Measurements from ENCODE around the gene PELO. TPM values are rescaled to one million over a fixed set of nuclear protein-coding genes. Genes with fewer than 3 reads are reported as not detected.

Gene PELO
- total RNA-seq, 1 donor from 2014 or later: 11.8 TPM

DNA sequence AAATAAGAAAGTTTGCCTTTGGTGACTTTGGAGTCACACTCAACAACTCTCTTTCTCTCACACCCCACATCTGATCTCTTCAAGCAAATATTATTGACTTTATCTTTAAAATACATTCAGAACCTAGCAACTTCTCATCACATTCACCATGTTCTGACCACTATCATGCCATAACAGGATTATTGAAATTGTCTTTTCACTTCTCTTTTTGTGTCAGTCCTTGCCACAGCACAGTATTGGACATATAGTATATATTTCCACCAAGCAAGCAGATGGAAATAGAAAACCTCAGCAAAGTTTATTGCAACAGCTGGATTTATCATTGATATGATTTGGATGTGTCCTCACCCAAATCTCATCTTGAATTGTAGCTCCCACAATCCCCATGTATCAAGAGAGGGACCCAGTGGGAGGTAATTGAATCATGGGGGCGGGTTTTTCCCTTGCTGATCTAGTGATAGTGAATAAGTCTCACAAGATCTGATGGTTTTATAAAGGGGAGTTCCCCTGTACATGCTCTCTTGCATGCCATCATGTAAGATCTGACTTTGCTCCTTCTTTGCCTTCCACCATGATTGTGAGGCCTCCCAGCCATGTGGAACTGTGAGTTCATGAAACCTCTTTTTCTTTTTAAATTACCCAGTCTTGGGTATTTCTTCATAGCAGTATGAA is 26.9 kb upstream of the PELO start:
- no peaks in the 10 kb centered on the region for H3K36me3 ChIP-seq
- H3K27ac ChIP-seq: no peak overlapping the region
- intact Hi-C loops (cut with DNase I): no loop called here
- no peaks in the 10 kb centered on the region for H3K4me1 ChIP-seq
- no peak for TF ChIP-seq POLR2AphosphoS5 (IDR thresholded peaks at IDR 0.05; ENCODE audit: insufficient read depth in 1 of 2, low read depth in 1 of 2)
- DNase-seq (ENCODE audit: extremely low spot score in 2 of 2): no peak
- H3K9me3 ChIP-seq: no peaks in the 10 kb centered on the region
- H3K27me3 ChIP-seq: no peaks in the 10 kb centered on the region
- no peak overlapping the region for H3K4me3 ChIP-seq

DNA sequence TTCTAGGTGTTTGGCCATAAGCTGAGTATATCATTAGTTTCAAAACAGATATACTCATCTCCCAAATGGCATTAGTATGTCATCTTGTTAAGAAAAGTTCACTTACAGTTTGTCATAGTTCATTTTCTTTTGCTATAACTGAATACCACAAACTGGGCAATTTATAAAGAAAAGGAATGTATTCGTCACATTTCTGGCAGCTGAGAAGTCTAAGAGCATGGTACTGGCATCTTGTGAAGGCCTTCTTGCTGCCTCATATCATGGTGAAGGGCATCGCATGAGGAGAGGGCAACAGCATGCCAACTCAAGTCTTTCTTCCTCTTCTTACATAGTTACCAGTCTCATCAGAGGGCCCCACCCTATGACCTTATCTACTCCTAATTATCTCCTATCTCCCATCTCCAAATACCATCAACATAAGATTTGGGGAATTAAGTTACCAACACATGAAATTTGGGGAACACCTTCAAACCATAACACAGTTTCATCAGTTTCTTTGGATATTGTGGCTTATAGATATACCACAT is 20.4 kb upstream of the PELO start:
- Histone ChIP-seq H3K4me3 (no peak overlapping the region), H3K27ac (no peak overlapping the region), H3K36me3 (no peaks in the 10 kb centered on the region), H3K9me3 (no peaks in the 10 kb centered on the region), H3K27me3 (no peaks in the 10 kb centered on the region), H3K4me1 (no peaks in the 10 kb centered on the region)
- intact Hi-C loops (cut with DNase I): no loop called here
- TF ChIP-seq, protein P1, sequence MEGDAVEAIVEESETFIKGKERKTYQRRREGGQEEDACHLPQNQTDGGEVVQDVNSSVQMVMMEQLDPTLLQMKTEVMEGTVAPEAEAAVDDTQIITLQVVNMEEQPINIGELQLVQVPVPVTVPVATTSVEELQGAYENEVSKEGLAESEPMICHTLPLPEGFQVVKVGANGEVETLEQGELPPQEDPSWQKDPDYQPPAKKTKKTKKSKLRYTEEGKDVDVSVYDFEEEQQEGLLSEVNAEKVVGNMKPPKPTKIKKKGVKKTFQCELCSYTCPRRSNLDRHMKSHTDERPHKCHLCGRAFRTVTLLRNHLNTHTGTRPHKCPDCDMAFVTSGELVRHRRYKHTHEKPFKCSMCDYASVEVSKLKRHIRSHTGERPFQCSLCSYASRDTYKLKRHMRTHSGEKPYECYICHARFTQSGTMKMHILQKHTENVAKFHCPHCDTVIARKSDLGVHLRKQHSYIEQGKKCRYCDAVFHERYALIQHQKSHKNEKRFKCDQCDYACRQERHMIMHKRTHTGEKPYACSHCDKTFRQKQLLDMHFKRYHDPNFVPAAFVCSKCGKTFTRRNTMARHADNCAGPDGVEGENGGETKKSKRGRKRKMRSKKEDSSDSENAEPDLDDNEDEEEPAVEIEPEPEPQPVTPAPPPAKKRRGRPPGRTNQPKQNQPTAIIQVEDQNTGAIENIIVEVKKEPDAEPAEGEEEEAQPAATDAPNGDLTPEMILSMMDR (IDR thresholded peaks at IDR 0.05): no peak
- TF ChIP-seq POLR2A (IDR thresholded peaks at IDR 0.05) (no peak), POLR2AphosphoS5 (IDR thresholded peaks at IDR 0.05; ENCODE audit: insufficient read depth in 1 of 2, low read depth in 1 of 2) (no peak)
- DNase-seq (ENCODE audit: extremely low spot score in 2 of 2): no peak

DNA sequence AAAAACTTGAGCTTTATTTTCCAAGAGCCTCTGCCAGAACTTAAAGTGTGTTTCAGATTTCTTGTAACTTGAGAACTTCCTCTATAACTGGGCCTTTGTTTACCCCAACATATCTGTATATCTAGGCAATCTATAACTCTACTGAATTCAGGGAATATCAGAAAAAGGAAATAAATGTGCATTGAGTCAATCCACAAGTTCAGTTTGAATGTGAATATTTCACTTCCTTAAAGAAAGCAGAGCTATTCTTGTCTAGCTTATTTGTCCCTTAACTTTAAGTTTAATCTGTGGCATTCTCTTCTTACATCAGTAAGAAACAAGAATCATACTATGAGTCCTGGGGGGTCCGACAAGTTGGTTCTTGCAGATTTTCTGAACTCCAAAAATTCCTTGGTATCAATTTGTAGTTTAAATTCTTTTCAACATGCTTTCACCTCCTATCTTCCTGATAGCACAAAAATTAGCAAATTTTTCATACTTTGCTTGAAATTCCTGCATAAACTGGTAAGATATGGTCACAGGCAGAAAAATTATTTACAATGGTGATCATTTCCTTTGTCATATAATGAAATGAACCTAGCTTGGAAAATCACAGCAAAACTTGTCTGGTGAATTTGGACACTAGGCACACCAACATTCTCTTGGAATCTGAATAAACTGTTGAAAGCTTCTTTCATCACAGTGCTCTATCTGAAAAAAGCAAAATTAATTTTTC is 19.8 kb upstream of the PELO start:
- Histone ChIP-seq H3K27me3 (no peaks in the 10 kb centered on the region), H3K4me1 (no peaks in the 10 kb centered on the region), H3K4me3 (no peak overlapping the region), H3K9me3 (no peaks in the 10 kb centered on the region), H3K27ac (no peak overlapping the region), H3K36me3 (no peaks in the 10 kb centered on the region)
- intact Hi-C loops (cut with DNase I): no loop called here
- DNase-seq (ENCODE audit: extremely low spot score in 2 of 2): no peak
- TF ChIP-seq POLR2A (IDR thresholded peaks at IDR 0.05) (no peak), POLR2AphosphoS5 (IDR thresholded peaks at IDR 0.05; ENCODE audit: insufficient read depth in 1 of 2, low read depth in 1 of 2) (no peak)
- TF ChIP-seq, protein P1 (IDR thresholded peaks at IDR 0.05): no peak

DNA sequence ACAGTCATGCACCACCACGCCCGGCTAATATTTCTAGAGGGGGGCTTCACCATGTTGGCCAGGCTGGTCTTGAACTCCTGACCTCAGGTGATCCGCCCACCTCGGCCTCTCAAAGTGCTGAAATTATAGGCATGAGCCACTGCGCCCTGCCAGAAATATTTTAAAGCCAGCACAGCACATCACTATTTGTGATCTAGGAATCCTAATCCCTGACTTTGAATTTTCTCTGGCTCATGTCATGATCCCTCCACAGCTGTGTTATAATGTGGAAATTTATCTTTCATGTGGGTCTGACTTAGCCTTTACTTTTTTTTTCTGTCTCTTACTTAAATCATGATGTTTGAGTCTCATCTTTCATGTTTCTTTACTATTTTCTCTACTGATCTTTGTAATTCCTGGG is 18.7 kb upstream of the PELO start:
- Histone ChIP-seq H3K27me3 (no peaks in the 10 kb centered on the region), H3K4me3 (no peak overlapping the region), H3K27ac (no peak overlapping the region), H3K9me3 (no peaks in the 10 kb centered on the region), H3K4me1 (no peaks in the 10 kb centered on the region), H3K36me3 (no peaks in the 10 kb centered on the region)
- no peak for TF ChIP-seq POLR2AphosphoS5 (IDR thresholded peaks at IDR 0.05; ENCODE audit: insufficient read depth in 1 of 2, low read depth in 1 of 2)
- TF ChIP-seq, protein P1 (IDR thresholded peaks at IDR 0.05): no peak
- TF ChIP-seq POLR2A (IDR thresholded peaks at IDR 0.05): no peak
- intact Hi-C loops (cut with DNase I): no loop called here
- no peak for DNase-seq (ENCODE audit: extremely low spot score in 2 of 2)

DNA sequence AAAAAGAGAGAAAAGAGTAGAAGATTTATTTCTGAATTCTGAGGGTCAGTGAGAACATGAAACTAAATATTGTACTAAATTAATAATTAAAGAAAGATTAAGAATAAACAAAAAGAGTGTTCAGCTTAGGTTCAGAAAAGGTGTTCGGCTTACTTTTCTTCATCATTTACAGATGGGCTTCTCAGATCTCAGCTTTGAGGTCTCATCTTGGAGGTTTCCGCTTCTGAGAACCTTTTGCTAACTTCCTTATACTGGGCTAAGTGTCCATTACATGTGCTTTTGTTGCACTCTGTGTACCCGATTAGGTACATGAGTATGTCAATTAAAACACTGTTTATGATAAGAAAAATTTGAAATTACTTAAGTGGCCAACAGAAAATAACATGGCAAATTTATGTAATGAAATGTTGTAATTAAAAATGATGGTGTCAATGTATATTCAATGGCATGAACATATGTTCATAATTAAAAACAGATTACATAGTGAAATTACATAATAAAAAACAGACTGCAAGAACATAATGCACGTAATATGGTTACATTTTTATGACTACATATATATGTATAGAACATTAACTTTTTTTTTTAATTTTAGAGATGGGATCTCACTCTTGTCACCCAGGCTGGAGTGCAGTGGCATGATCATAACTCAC is 17.3 kb upstream of the PELO start:
- Histone ChIP-seq H3K27me3 (no peaks in the 10 kb centered on the region), H3K4me1 (no peaks in the 10 kb centered on the region), H3K9me3 (no peaks in the 10 kb centered on the region), H3K27ac (no peak overlapping the region), H3K36me3 (no peaks in the 10 kb centered on the region), H3K4me3 (no peak overlapping the region)
- TF ChIP-seq POLR2A (IDR thresholded peaks at IDR 0.05): no peak
- no peak for TF ChIP-seq POLR2AphosphoS5 (IDR thresholded peaks at IDR 0.05; ENCODE audit: insufficient read depth in 1 of 2, low read depth in 1 of 2)
- TF ChIP-seq, protein P1 (IDR thresholded peaks at IDR 0.05): no peak
- intact Hi-C loops (cut with DNase I): no loop called here
- DNase-seq (ENCODE audit: extremely low spot score in 2 of 2): no peak
